Activated CD4-positive, alpha-beta T cell treated with anti-CD3 and anti-CD28 coated beads, Interleukin-2, amount 50 U/mL, for 1 hour (primary cell): ENCODE data around the gene CBFA2T3.

Experiments used
- DNase-seq: peaks from one replicate; pipeline ENCODE4 v3.0.0-alpha.2; 2020

Gene CBFA2T3

GRCh38 chr16:88853325-88853941, 123.6 kb downstream of the CBFA2T3 start:
- DNase-seq = no peak

- DNase-seq = no peak
Observed at GRCh38 chr16:88851616-88852015, 125.4 kb downstream of the CBFA2T3 start.

- no peak for DNase-seq
Observed at GRCh38 chr16:88850531-88851199, 126.3 kb downstream of the CBFA2T3 start.

- DNase-seq = no peak
Observed at GRCh38 chr16:88848557-88848956, 128.4 kb downstream of the CBFA2T3 start.

GRCh38 chr16:88847654-88848053, 129.4 kb downstream of the CBFA2T3 start:
- no peak for DNase-seq

GRCh38 chr16:88846088-88846487, 130.9 kb downstream of the CBFA2T3 start:
- DNase-seq = no peak

GRCh38 chr16:88844419-88845036, 132.5 kb downstream of the CBFA2T3 start:
- no peak for DNase-seq

GRCh38 chr16:88843256-88843655, 133.8 kb downstream of the CBFA2T3 start:
- DNase-seq = no peak

GRCh38 chr16:88842806-88843205, 134.2 kb downstream of the CBFA2T3 start:
- DNase-seq = no peak

- DNase-seq = no peak
Observed at GRCh38 chr16:88842308-88842756, 134.7 kb downstream of the CBFA2T3 start.

- no peak for DNase-seq
Observed at GRCh38 chr16:88841521-88842307, 135.3 kb downstream of the CBFA2T3 start.

GRCh38 chr16:88840600-88841215, 136.3 kb downstream of the CBFA2T3 start:
- DNase-seq = no peak

GRCh38 chr16:88839745-88840599, 137.0 kb downstream of the CBFA2T3 start:
- DNase-seq = no peak

- DNase-seq = no peak
Observed at GRCh38 chr16:88839026-88839529, 137.9 kb downstream of the CBFA2T3 start.

GRCh38 chr16:88838566-88838965, 138.4 kb downstream of the CBFA2T3 start:
- no peak for DNase-seq

- no peak for DNase-seq
Observed at GRCh38 chr16:88837806-88838205, 139.2 kb downstream of the CBFA2T3 start.

GRCh38 chr16:88836791-88837190, 140.2 kb downstream of the CBFA2T3 start:
- DNase-seq = no peak

- no peak for DNase-seq
Observed at GRCh38 chr16:88835818-88836217, 141.2 kb downstream of the CBFA2T3 start.

- no peak for DNase-seq
Observed at GRCh38 chr16:88835383-88835782, 141.6 kb downstream of the CBFA2T3 start.

GRCh38 chr16:88834670-88835069, 142.3 kb downstream of the CBFA2T3 start:
- DNase-seq = no peak

- no peak for DNase-seq
Observed at GRCh38 chr16:88833086-88833485, 143.9 kb downstream of the CBFA2T3 start.

- no peak for DNase-seq
Observed at GRCh38 chr16:88831838-88832237, 145.2 kb downstream of the CBFA2T3 start.
